ENCODE data around the gene CYP19A1. TPM values are rescaled to one million over a fixed set of nuclear protein-coding genes. Genes with fewer than 3 reads are reported as not detected.

The CYP19A1 gene
- total RNA-seq, 6 experiments from 2014 or later = 0.57 TPM; not detected in 5

DNA sequence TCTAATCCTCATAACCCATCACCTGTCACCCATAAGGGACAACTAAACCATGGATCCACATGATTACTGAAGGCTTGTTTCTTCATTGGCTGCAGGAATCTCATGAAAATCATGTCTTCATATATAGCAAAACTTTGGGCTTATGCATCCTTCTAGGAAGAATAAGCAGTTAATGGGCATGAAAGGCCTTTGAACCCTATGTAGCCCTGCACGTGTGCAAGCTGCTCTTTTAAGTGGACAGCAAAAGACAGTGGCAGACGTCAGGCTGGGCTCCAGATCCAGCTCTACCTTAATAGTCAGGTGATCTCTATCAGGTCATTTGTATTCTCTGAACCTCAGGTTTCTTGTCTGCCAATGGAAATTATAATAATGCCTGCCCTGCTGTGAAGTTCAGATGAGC, 18.9 kb downstream of the CYP19A1 start:
- Mint-ChIP-seq H3K36me3 (ENCODE audit: low read depth) (no peaks in the 10 kb centered on the region), H3K27ac (no peak overlapping the region), H3K4me1 (ENCODE audit: low read depth) (no peaks in the 10 kb centered on the region; the same call in 1 of the 2 replicates), H3K27me3 (ENCODE audit: insufficient read depth) (peaks cover 38% of the 10 kb centered on the region), H3K9me3 (no peaks in the 10 kb centered on the region), H3K4me3 (no peak overlapping the region)
- DNase-seq = no peak
- TF ChIP-seq, protein P1, sequence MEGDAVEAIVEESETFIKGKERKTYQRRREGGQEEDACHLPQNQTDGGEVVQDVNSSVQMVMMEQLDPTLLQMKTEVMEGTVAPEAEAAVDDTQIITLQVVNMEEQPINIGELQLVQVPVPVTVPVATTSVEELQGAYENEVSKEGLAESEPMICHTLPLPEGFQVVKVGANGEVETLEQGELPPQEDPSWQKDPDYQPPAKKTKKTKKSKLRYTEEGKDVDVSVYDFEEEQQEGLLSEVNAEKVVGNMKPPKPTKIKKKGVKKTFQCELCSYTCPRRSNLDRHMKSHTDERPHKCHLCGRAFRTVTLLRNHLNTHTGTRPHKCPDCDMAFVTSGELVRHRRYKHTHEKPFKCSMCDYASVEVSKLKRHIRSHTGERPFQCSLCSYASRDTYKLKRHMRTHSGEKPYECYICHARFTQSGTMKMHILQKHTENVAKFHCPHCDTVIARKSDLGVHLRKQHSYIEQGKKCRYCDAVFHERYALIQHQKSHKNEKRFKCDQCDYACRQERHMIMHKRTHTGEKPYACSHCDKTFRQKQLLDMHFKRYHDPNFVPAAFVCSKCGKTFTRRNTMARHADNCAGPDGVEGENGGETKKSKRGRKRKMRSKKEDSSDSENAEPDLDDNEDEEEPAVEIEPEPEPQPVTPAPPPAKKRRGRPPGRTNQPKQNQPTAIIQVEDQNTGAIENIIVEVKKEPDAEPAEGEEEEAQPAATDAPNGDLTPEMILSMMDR (IDR thresholded peaks at IDR 0.05) = no peak

DNA sequence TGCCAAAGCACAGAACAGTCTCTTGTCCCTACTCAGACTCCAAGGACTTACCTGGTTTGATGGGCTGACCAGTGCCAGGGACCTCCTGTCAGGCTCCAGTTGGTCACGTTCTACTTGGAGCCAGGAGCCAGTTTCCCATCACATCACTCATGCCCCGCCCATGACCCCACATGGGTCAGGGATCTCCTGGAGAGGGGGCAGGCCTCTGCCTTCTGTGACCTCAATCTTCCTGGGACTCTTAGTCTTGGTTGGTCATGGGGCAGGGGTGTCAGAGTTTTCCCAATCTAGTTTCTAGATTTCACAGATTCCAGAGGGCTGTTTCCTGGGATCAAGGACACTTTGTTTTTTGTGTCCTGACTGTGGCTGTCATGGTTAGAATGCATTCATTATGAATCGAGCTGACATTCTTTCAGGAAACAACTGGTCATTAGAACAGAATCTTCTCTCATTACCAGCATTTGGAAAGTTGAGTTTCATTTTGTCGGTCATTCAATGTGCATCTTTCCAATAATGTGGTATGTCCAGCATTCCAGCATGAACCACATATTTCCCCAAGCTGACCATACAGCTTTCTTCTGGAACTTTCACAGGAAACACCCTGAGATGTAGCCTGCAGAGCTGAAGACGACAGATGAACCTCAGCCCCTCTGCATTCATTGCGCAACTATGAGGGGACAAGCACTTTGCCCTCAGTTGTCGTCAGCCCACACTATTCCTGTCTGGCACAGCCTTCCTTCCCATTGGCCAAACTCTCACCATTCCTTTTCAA, 19.8 kb downstream of the CYP19A1 start:
- Mint-ChIP-seq H3K9me3 (no peaks in the 10 kb centered on the region), H3K4me1 (ENCODE audit: low read depth) (no peaks in the 10 kb centered on the region; the same call in 1 of the 2 replicates), H3K27ac (no peak overlapping the region), H3K36me3 (ENCODE audit: low read depth) (no peaks in the 10 kb centered on the region), H3K27me3 (ENCODE audit: insufficient read depth) (peaks cover 38% of the 10 kb centered on the region), H3K4me3 (no peak overlapping the region)
- peak; percentile 8 for DNase-seq
- TF ChIP-seq, protein P1 (IDR thresholded peaks at IDR 0.05) = no peak

DNA sequence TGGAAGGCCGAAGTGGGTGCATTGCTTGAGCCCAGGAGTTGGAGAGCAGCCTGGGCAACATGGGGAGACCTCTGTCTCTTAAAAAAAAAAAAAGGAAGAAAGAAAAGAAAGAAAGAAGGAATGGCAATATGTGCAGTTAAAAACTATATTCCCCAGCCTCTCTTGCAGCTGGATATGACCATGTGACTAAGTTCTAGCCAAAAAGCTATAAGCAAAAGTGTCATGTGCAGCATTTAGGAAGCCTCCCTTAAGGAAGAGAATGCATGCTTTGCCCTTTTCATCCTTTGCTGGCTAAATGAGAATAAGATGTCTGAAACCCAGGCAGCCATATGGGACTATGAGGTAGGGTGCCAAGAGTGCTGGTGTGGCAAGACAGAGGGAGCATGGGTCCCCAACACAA, 21.8 kb downstream of the CYP19A1 start:
- no peak overlapping the region for H3K4me3 Mint-ChIP-seq
- TF ChIP-seq, protein P1 (IDR thresholded peaks at IDR 0.05) = no peak

DNA sequence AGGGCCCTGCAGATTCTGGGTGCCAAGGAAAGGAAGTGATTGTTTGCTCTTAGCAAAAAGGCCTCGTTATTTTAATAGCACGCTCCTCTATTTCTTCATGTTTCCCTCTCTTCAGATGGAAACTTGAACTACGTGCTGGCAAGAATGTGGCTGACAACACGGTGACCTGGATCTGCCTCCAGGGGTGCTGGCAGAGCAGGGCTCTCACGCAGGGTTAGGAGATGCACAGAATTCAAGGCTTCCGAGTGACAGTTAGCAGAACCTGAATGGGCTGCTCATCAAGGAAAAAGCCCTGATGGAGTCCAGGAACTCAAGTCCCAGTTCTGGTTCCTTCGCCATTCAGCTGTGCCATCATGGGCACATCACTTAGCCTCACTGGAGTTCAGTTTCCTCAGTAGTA, 22.7 kb downstream of the CYP19A1 start:
- H3K27ac Mint-ChIP-seq = no peak overlapping the region
- no peaks in the 10 kb centered on the region for H3K9me3 Mint-ChIP-seq
- TF ChIP-seq, protein P1 (IDR thresholded peaks at IDR 0.05) = no peak
- peaks cover 36% of the 10 kb centered on the region for H3K27me3 Mint-ChIP-seq (ENCODE audit: insufficient read depth)
- H3K4me1 Mint-ChIP-seq (ENCODE audit: low read depth) = peaks cover 8% of the 10 kb centered on the region; the same call in 1 of the 2 replicates
- no peaks in the 10 kb centered on the region for H3K36me3 Mint-ChIP-seq (ENCODE audit: low read depth)
- no peak for DNase-seq
- H3K4me3 Mint-ChIP-seq = no peak overlapping the region

More for the DNA sequence above, 21.8 kb downstream of the CYP19A1 start:
- Mint-ChIP-seq H3K27ac (no peak overlapping the region), H3K27me3 (ENCODE audit: insufficient read depth) (peaks cover 35% of the 10 kb centered on the region), H3K4me1 (ENCODE audit: low read depth) (peaks cover 8% of the 10 kb centered on the region; the same call in 1 of the 2 replicates), H3K36me3 (ENCODE audit: low read depth) (no peaks in the 10 kb centered on the region), H3K9me3 (no peaks in the 10 kb centered on the region)
- DNase-seq = no peak

DNA sequence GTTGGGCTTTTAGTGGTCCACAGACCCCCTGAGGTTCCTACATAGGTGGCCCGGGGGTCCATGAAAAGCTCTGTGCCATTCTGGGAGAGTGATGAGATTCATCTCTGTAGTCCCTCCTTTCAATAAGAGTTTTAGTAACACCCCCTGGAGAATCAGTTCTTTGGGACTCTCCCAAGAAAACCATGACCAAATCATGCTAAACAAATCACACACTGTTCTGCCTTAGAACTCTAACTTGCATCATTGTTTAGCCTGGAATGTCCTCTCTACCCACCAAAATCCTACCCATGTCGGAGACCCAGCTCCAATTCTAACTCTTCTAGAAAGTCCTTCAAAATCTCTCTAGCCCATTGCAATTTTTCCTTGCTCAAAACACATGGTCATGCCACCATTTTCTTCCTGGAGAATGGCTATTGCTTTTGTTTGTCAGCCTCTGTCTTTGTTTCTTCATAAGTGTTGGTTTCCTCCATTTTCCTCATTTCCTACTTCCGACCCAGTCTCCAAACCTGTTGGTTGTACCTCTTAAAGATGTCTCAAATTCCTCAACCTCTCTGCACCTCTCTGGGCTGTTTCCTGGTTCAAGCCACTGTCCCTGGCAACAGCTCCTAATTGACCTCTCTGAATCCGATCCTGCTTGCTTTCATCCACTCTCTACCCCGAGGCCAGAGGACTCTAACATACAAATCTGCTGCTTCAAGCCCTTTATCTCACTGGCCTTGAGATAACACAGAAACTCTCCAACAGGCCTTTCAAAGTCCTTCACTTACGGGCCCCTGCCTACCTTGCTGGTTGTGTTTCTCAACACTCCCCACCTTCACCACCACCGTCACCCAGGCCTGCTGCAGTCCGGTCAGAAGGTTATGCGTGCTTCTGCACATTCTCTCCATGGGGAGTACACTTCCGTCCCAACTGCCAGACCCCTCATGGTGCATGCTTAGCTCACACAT, 23.7 kb downstream of the CYP19A1 start:
- H3K36me3 Mint-ChIP-seq (ENCODE audit: low read depth) = no peaks in the 10 kb centered on the region
- no peak for DNase-seq
- no peaks in the 10 kb centered on the region for H3K9me3 Mint-ChIP-seq
- H3K4me1 Mint-ChIP-seq (ENCODE audit: low read depth) = peaks cover 13% of the 10 kb centered on the region
- no peak overlapping the region for H3K27ac Mint-ChIP-seq
- peaks cover 28% of the 10 kb centered on the region for H3K27me3 Mint-ChIP-seq (ENCODE audit: insufficient read depth)
- no peak overlapping the region for H3K4me3 Mint-ChIP-seq
- TF ChIP-seq, protein P1 (IDR thresholded peaks at IDR 0.05) = no peak
